ENCODE results near the gene COX14.
"Not testable (repeated sequence)": the region's sequence is repeated elsewhere in the genome, so short reads cannot be mapped to it uniquely, and the experiment has no call there.

COX14 gene

DNA sequence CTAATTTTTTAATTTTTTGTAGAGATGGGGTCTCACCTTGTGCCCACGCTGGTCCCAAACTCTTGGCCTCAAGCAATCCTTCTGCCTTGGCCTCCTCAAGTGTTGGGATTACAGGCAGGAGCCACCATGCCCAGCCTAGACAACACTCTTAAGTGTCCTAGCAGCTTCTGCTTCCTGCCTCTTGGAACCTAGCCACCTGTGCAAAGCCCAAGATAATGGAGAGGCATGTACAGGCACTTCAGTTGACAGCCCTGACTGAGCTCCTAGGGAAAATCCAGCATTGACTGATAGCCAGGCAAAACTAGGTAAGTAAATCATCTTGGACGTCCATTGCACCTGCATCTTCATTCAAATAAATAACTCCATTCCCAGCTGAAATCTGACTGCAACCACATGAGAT is 15.5 kb downstream of the COX14 start:
- Mint-ChIP-seq H3K36me3 (peaks cover 27% of the 10 kb centered on the region), H3K27ac (no peak overlapping the region), H3K27me3 (no peaks in the 10 kb centered on the region), H3K4me1 (peaks cover 17% of the 10 kb centered on the region), H3K4me3 (no peak overlapping the region), H3K9me3 (no peaks in the 10 kb centered on the region)
- CTCF ChIA-PET, result interaction anchor here (0.6 to 2.8 kb wide), 5 partner anchors 16 to 73 kb away, joined by 3 to 15 read pairs (median 4); partner anchors contain the start of gene COX14
- DNase-seq, result no peak

DNA sequence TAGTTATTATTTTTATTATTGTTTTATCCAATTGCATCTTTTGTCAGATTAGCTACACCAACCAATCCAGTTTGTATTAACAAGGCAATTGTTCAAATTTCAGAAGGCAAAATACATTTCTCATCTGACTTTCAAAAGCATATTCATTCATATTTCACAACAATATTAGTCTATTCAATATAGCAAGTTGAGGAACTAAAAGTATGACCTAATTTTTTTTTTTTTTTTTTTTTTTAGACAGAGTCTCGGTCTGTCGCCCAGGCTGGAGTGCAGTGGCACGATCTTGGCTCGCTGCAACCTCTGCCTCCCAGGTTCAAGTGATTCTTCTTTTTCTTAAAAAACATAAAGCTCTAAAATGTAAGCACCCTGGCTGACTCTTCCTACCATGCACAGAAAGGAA is 17.3 kb downstream of the COX14 start:
- DNase-seq, result no peak
- no peaks in the 10 kb centered on the region for H3K9me3 Mint-ChIP-seq
- no peak overlapping the region for H3K27ac Mint-ChIP-seq
- no peaks in the 10 kb centered on the region for H3K27me3 Mint-ChIP-seq
- peaks cover 15% of the 10 kb centered on the region for H3K4me1 Mint-ChIP-seq
- H3K4me3 Mint-ChIP-seq, result no peak overlapping the region
- CTCF ChIA-PET, result interaction anchor here (0.5 to 1.9 kb wide), 5 partner anchors 13 to 204 kb away, joined by 3 to 7 read pairs (median 4); partner anchors contain the start of gene COX14
- peaks cover 30% of the 10 kb centered on the region for H3K36me3 Mint-ChIP-seq

DNA sequence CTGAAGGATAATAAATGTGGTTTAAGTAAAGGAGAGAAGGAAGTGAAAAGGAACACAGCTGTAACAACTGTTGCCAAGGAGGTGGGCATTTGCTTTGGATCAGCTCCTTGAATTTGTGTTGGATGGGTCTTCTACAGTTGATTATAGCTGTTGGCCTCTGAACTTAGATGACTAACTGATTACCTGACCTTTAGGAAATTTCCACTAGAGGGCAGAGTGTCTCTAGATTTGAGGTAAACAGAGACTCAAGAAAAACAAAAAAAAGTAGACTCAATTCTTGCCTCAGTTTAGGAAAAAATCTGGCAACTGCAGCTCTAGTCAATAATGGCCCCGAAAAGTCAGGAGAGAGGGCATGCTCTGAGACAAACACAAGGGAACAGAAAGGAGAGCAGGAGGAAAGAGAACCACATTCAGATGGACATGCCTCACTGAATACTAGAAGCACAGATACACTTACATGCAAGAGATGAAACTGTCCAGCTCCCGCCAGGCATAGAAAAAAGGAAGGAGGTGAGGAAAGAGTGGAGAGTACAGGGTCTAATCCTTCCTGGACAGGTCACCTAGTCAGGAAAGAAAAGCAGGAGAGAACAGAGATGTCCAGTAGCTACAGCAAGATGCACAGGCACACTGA is 20.6 kb downstream of the COX14 start:
- Mint-ChIP-seq H3K36me3 (peaks cover 40% of the 10 kb centered on the region), H3K4me3 (no peak overlapping the region), H3K4me1 (no peaks in the 10 kb centered on the region), H3K27me3 (no peaks in the 10 kb centered on the region), H3K9me3 (no peaks in the 10 kb centered on the region), H3K27ac (peak overlapping the region; percentile 9)
- no peak for DNase-seq
- CTCF ChIA-PET, result interaction anchor here (0.5 to 3.6 kb wide), 27 partner anchors 10 to 547 kb away, joined by 3 to 24 read pairs (median 4); partner anchors contain the start of genes CERS5, COX14 and LIMA1

DNA sequence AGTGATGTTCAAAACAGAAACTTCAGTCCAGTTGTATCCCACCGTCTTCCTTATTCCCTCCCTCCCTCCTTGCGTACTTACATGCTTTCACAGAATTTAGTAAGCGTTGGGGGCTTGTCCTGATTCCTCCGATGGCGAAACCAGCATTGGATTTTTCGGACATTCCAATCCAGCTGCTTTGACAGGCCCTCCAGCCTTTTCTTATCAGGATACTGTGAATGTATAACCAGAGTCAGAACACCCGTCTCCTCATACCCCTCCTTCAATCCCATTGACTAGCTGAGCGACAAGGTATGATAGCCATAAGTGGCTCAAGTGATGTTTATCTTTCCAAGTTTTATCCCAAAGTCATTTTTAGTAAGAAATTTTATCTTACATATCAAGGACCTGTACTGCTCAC is 31.0 kb downstream of the COX14 start:
- Mint-ChIP-seq H3K4me1 (no peaks in the 10 kb centered on the region), H3K27ac (no peak overlapping the region), H3K27me3 (no peaks in the 10 kb centered on the region), H3K36me3 (peaks cover 20% of the 10 kb centered on the region), H3K9me3 (no peaks in the 10 kb centered on the region), H3K4me3 (no peak overlapping the region)
- DNase-seq, result no peak
- CTCF ChIA-PET, result interaction anchor here (1.5 kb wide), 1 partner anchor 33 kb away, joined by 6 read pairs; no protein-coding TSS in a partner anchor

DNA sequence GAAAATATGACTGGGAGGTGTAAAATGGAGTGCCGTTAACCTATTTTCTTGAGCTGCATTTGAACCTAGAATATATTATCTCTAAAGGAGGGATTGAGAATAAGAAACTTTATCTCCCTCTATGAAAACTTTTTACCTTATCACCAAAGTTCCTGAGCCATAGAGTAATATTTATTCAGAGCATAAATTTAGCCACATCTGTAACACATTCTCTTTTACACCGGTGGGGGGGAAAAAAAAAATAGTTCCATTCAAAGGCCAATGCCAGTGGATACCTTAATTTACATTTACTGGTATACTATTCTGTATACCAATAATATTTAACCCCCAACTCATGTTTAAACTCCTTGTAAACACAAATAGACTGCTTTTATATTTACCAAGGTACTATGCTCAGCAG is 33.4 kb downstream of the COX14 start:
- Mint-ChIP-seq H3K4me3 (no peak overlapping the region), H3K36me3 (peaks cover 10% of the 10 kb centered on the region), H3K9me3 (no peaks in the 10 kb centered on the region), H3K27me3 (no peaks in the 10 kb centered on the region), H3K27ac (no peak overlapping the region), H3K4me1 (peaks cover 4% of the 10 kb centered on the region)
- no peak for DNase-seq
- CTCF ChIA-PET, result interaction anchor here (0.9 kb wide), 1 partner anchor 13 kb away, joined by 5 read pairs; no protein-coding TSS in a partner anchor

DNA sequence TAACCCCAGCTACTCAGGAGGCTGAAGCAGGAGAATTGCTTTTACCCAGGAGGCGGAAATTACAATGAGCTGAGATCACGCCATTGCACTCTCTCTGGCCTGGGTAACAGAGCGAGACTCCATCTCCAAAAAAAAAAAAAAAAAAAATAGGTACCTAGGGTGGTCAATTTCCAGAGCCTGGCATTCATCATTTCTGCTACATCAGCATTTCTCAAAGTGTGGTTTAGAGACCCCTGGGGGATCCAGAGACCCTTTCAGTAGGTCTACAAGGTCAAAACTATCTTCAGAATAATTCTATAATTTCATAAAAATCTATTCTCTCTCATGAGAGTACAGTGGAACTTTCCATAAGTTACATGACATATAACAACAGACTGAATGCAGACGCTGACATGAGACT is 35.2 kb downstream of the COX14 start:
- Mint-ChIP-seq H3K4me3 (no peak overlapping the region), H3K4me1 (peaks cover 4% of the 10 kb centered on the region), H3K27me3 (no peaks in the 10 kb centered on the region), H3K27ac (no peak overlapping the region), H3K36me3 (peaks cover 5% of the 10 kb centered on the region), H3K9me3 (no peaks in the 10 kb centered on the region)
- CTCF ChIA-PET, result interaction anchor here (0.6 to 1.5 kb wide), 4 partner anchors 10 to 167 kb away, joined by 3 to 5 read pairs (median 4); partner anchors contain the start of gene COX14
- no peak for DNase-seq

DNA sequence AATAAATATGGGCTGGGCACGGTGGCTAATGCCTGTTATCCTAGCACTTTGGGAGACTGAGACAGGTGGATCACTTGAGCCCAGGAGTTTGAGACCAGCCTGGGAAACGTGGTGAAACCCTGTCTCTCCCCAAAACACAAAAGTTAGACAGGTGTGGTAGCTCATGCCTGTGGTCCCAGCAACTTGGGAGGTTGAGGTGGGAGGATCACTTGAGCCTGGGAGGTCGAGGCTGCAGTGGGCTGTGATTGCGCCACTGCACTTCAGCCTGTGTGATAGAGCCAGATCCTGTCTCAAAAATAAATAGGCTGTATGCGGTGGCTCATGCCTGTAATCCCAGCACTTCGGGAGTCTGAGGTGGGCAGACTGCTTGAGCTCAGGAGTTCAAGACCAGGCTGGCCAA is 36.0 kb downstream of the COX14 start:
- H3K4me3 Mint-ChIP-seq, H3K36me3 Mint-ChIP-seq, H3K27ac Mint-ChIP-seq, DNase-seq, H3K27me3 Mint-ChIP-seq, H3K9me3 Mint-ChIP-seq, H3K4me1 Mint-ChIP-seq: not testable (repeated sequence)
- CTCF ChIA-PET, result interaction anchor here (1.0 to 1.5 kb wide), 3 partner anchors 11 to 36 kb away, joined by 3 to 4 read pairs (median 3); partner anchors contain the start of gene COX14

DNA sequence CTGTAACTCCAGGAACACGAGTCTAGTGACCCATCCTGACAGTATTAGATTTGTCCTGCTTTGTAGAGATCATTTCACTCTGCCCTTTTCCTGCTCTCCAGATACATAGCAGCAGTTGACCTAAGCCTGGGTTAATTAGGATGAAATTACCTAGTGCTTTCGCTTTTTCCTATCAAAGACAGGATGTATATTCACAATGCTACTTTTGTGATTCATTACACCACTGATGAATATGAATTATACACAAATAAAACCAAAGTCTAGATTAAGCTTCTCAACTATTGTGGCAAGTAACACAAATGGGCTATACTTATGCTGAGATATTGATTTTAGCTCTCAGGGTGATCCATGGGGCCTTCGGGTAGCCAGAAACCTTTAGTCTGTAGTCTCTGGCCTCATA is 37.3 kb downstream of the COX14 start:
- Mint-ChIP-seq H3K4me1 (peaks cover 4% of the 10 kb centered on the region), H3K36me3 (peaks cover 2% of the 10 kb centered on the region), H3K9me3 (no peaks in the 10 kb centered on the region), H3K27me3 (no peaks in the 10 kb centered on the region), H3K4me3 (no peak overlapping the region), H3K27ac (no peak overlapping the region)
- no peak for DNase-seq
- CTCF ChIA-PET, result interaction anchor here (1.0 to 1.3 kb wide), 2 partner anchors 12 to 15 kb away, joined by 3 to 4 read pairs; no protein-coding TSS in a partner anchor

DNA sequence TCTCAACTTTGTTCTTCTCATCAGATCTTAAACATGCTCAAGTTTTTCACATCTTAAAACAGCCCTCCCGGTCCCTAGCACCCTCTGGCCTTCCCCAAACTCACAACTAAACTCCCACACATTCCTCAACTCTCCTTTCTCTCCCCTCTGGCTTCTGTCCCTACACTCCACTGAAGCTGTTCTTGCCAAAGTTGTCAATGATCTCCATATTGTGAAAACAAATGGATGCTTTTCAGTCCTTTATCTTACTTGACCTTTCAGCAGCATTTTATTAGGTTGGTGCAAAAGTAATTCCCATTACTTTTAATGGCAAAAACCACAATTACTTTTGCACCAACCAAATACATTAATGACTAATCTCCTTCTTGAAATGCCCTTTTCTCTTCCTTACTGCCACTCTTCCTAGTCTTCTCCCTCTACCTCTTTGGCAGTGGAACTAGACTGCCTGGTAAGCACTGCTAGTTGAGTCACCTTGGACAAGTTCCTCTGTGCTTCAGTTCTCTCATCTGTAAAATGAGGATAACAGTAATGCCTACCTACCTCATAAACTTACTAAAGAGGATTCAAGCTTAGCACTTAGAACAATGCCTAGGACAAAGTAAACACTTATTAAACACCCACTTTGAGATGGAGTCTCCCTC is 39.1 kb downstream of the COX14 start:
- no peak overlapping the region for H3K4me3 Mint-ChIP-seq
- no peaks in the 10 kb centered on the region for H3K9me3 Mint-ChIP-seq
- H3K4me1 Mint-ChIP-seq, result peaks cover 4% of the 10 kb centered on the region
- peaks cover 2% of the 10 kb centered on the region for H3K36me3 Mint-ChIP-seq
- DNase-seq, result no peak
- no peaks in the 10 kb centered on the region for H3K27me3 Mint-ChIP-seq
- no peak overlapping the region for H3K27ac Mint-ChIP-seq
- CTCF ChIA-PET, result interaction anchor here (3.5 kb wide), 1 partner anchor 19 kb away, joined by 12 read pairs; no protein-coding TSS in a partner anchor

DNA sequence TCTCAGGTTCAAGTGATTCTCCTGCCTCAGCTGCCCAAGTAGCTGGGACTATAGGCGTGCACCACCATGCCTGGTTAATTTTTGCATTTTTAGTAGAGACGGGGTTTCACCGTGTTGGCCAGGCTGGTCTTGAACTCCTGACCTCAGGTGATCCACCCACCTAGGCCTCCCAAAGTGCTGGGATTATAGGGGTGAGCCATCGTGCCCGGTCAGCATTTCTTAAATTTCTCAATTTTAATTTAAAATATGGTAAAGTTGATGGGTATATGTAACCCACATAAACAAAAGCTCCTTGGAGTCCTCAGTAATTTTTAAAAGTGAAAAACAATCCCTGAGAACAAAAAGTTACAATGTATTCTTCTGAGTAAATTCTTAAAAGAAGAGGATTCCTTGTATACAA is 42.9 kb downstream of the COX14 start:
- H3K9me3 Mint-ChIP-seq, H3K4me3 Mint-ChIP-seq, H3K27me3 Mint-ChIP-seq, H3K4me1 Mint-ChIP-seq, DNase-seq, CTCF ChIA-PET, H3K27ac Mint-ChIP-seq: not testable (repeated sequence)
- H3K36me3 Mint-ChIP-seq, result peaks cover 12% of the 10 kb centered on the region

DNA sequence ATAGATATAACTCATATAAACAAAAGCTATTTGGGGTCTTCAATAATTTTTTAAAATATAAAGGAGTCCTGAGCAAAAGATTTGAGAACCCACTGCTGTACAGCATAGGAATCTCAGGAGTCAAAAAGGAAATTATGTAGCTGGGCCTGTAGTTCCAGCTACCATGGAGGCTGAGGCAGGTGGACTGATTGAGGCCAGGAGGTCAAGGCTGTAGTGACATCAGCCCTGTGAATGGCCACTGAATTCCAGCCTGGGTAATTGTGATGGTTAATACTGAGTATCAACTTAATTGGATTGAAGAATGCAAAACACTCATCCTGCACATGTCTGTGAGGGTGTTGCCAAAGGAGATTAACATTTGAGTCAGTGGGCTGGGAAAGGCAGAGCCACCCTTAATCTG is 44.6 kb downstream of the COX14 start:
- Mint-ChIP-seq H3K4me3 (no peak overlapping the region), H3K4me1 (no peaks in the 10 kb centered on the region), H3K27ac (no peak overlapping the region), H3K36me3 (peaks cover 12% of the 10 kb centered on the region), H3K27me3 (no peaks in the 10 kb centered on the region), H3K9me3 (no peaks in the 10 kb centered on the region)
- CTCF ChIA-PET, result interaction anchor here (0.6 to 1.8 kb wide), 3 partner anchors 10 to 218 kb away, joined by 4 read pairs; partner anchors contain the start of gene CERS5
- DNase-seq, result no peak

DNA sequence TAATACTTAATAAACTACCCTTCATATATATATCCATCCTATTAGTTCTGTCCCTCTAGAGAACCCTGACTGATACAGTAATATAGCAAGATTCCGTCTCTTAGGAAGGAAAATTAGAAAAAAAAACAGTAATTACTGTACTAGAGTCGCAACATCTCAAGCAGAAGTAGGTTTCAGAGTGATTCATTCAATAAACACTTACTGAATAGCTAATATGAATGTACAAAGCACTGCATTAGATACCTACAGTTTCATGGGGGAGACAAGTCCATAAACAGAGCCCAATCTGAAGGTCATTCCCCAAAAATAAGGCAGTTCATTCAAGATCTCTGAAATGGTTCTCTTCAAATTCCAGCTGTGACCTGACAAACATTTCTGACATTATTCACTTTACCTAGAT is 45.2 kb downstream of the COX14 start:
- no peak overlapping the region for H3K27ac Mint-ChIP-seq
- H3K9me3 Mint-ChIP-seq, result no peaks in the 10 kb centered on the region
- DNase-seq, result no peak
- no peak overlapping the region for H3K4me3 Mint-ChIP-seq
- no peaks in the 10 kb centered on the region for H3K27me3 Mint-ChIP-seq
- CTCF ChIA-PET, result interaction anchor here (0.6 to 1.8 kb wide), 4 partner anchors 10 to 24 kb away, joined by 3 to 4 read pairs (median 4); partner anchors contain the start of gene CERS5
- H3K36me3 Mint-ChIP-seq, result peaks cover 12% of the 10 kb centered on the region
- no peaks in the 10 kb centered on the region for H3K4me1 Mint-ChIP-seq

DNA sequence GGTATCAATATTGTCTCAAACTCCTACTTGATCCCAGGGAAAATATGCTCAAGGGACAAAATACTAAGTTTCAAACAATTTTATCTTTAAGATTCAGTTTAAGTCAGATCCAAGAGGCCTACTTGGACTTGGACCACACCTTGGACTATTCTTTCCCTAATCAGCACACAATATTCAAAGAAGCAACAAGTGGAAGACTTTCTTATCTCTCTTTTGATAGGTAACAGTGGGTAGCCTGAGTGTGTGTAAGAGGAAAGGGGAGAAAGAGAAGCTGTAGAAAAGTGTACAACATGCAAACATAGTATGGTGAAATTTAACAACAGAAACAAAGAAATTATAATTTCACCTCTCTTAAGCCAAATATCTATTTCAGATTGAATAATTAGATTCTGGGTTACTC is 48.6 kb downstream of the COX14 start:
- Mint-ChIP-seq H3K4me1 (peaks cover 14% of the 10 kb centered on the region), H3K36me3 (peaks cover 16% of the 10 kb centered on the region), H3K27ac (no peak overlapping the region), H3K27me3 (no peaks in the 10 kb centered on the region), H3K9me3 (no peaks in the 10 kb centered on the region), H3K4me3 (no peak overlapping the region)
- DNase-seq, result no peak
- CTCF ChIA-PET, result no interaction called here

DNA sequence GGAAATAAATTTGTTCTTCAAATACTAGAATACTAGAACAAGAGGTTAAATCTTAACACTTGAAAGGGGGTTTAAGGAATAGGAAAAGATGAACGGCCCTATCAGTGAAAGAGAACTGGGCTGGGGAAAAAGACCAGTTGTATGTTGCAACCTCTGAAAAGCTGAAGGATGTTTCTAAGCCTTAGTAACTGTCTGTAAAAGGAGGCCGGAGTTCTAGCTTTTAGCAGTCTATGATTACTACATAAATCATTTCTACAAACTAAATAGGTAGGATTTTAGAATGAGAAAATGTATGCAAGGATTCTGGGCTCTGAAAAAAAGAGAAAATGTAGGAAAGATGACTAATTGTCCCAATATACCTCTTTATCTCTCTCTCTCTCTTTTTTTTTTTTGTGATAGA is 50.2 kb downstream of the COX14 start:
- peaks cover 23% of the 10 kb centered on the region for H3K36me3 Mint-ChIP-seq
- no peaks in the 10 kb centered on the region for H3K27me3 Mint-ChIP-seq
- no peak overlapping the region for H3K27ac Mint-ChIP-seq
- CTCF ChIA-PET, result interaction anchor here (0.8 kb wide), 1 partner anchor 14 kb away, joined by 3 read pairs; no protein-coding TSS in a partner anchor
- no peak for DNase-seq
- no peak overlapping the region for H3K4me3 Mint-ChIP-seq
- peaks cover 26% of the 10 kb centered on the region for H3K4me1 Mint-ChIP-seq
- no peaks in the 10 kb centered on the region for H3K9me3 Mint-ChIP-seq
